ENCODE results near the gene SSBP3.
"Not testable (repeated sequence)": the region's sequence is repeated elsewhere in the genome, so short reads cannot be mapped to it uniquely, and the experiment has no call there.

Gene SSBP3

GRCh38 chr1:54406339-54407153 is at the start of gene SSBP3:
TSS of gene SSBP3 (minus strand) at chr1:54406394.
- DNase-seq (ENCODE audit: extremely low read depth in 1 of 2, low read depth in 1 of 2) = peak; percentile 80 to 89

GRCh38 chr1:54453509-54453908 is 47.3 kb upstream of the SSBP3 start:
- DNase-seq (ENCODE audit: extremely low read depth in 1 of 2, low read depth in 1 of 2) = no peak

GRCh38 chr1:54453022-54453421 is 46.8 kb upstream of the SSBP3 start:
- no peak for DNase-seq (ENCODE audit: extremely low read depth in 1 of 2, low read depth in 1 of 2)

- DNase-seq (ENCODE audit: extremely low read depth in 1 of 2, low read depth in 1 of 2) = not testable (repeated sequence)
Measured at GRCh38 chr1:54449431-54449830, 43.2 kb upstream of the SSBP3 start.

GRCh38 chr1:54448801-54449200 is 42.6 kb upstream of the SSBP3 start:
- DNase-seq (ENCODE audit: extremely low read depth in 1 of 2, low read depth in 1 of 2) = not testable (repeated sequence)

GRCh38 chr1:54447081-54447480 is 40.9 kb upstream of the SSBP3 start:
- not testable (repeated sequence) for DNase-seq (ENCODE audit: extremely low read depth in 1 of 2, low read depth in 1 of 2)

GRCh38 chr1:54442185-54442584 is 36.0 kb upstream of the SSBP3 start:
- no peak for DNase-seq (ENCODE audit: extremely low read depth in 1 of 2, low read depth in 1 of 2)

GRCh38 chr1:54439550-54440223 is 33.5 kb upstream of the SSBP3 start:
- no peak for DNase-seq (ENCODE audit: extremely low read depth in 1 of 2, low read depth in 1 of 2)

GRCh38 chr1:54437783-54438182 is 31.6 kb upstream of the SSBP3 start:
- no peak for DNase-seq (ENCODE audit: extremely low read depth in 1 of 2, low read depth in 1 of 2)

GRCh38 chr1:54436826-54437225 is 30.6 kb upstream of the SSBP3 start:
- no peak for DNase-seq (ENCODE audit: extremely low read depth in 1 of 2, low read depth in 1 of 2)

- no peak for DNase-seq (ENCODE audit: extremely low read depth in 1 of 2, low read depth in 1 of 2)
Measured at GRCh38 chr1:54429838-54430237, 23.6 kb upstream of the SSBP3 start.

- no peak for DNase-seq (ENCODE audit: extremely low read depth in 1 of 2, low read depth in 1 of 2)
Measured at GRCh38 chr1:54428837-54429518, 22.8 kb upstream of the SSBP3 start.

- no peak for DNase-seq (ENCODE audit: extremely low read depth in 1 of 2, low read depth in 1 of 2)
Measured at GRCh38 chr1:54425152-54425584, 19.0 kb upstream of the SSBP3 start.

GRCh38 chr1:54424398-54424797 is 18.2 kb upstream of the SSBP3 start:
- no peak for DNase-seq (ENCODE audit: extremely low read depth in 1 of 2, low read depth in 1 of 2)

GRCh38 chr1:54421101-54421504 is 14.9 kb upstream of the SSBP3 start:
- no peak for DNase-seq (ENCODE audit: extremely low read depth in 1 of 2, low read depth in 1 of 2)

GRCh38 chr1:54418598-54418997 is 12.4 kb upstream of the SSBP3 start:
- not testable (repeated sequence) for DNase-seq (ENCODE audit: extremely low read depth in 1 of 2, low read depth in 1 of 2)

- DNase-seq (ENCODE audit: extremely low read depth in 1 of 2, low read depth in 1 of 2) = no peak
Measured at GRCh38 chr1:54417123-54417522, 10.9 kb upstream of the SSBP3 start.

GRCh38 chr1:54416435-54416834 is 10.2 kb upstream of the SSBP3 start:
- no peak for DNase-seq (ENCODE audit: extremely low read depth in 1 of 2, low read depth in 1 of 2)

GRCh38 chr1:54415991-54416390 is 9.8 kb upstream of the SSBP3 start:
- no peak for DNase-seq (ENCODE audit: extremely low read depth in 1 of 2, low read depth in 1 of 2)

- no peak for DNase-seq (ENCODE audit: extremely low read depth in 1 of 2, low read depth in 1 of 2)
Measured at GRCh38 chr1:54415533-54415932, 9.3 kb upstream of the SSBP3 start.

GRCh38 chr1:54413732-54414131 is 7.5 kb upstream of the SSBP3 start:
- no peak for DNase-seq (ENCODE audit: extremely low read depth in 1 of 2, low read depth in 1 of 2)

GRCh38 chr1:54413295-54413694 is 7.1 kb upstream of the SSBP3 start:
- no peak for DNase-seq (ENCODE audit: extremely low read depth in 1 of 2, low read depth in 1 of 2)

Measured in stimulated activated CD8-positive, alpha-beta memory T cell treated with anti-CD3 and anti-CD28 coated beads, Interleukin-7, amount 100 ng/mL, for 48 hours (primary cell).